BE2C (cell line): ENCODE data around the gene NALCN. TPM values are rescaled to one million over a fixed set of nuclear protein-coding genes. Genes with fewer than 3 reads are reported as not detected.

Experiments
- DNase-seq: peaks from one replicate; pipeline ENCODE4 v3.0.0-alpha.2; 2020
- H3K27me3 ChIP-seq: fragments of 250-450 bp; sonication (Bioruptor Pico); 2 replicates; pipeline ENCODE4 v1.5.1; 2020; ENCODE audit warnings: mild to moderate bottlenecking
- H3K36me3 ChIP-seq: fragments of 250-450 bp; sonication (Bioruptor Pico); 2 replicates; pipeline ENCODE4 v1.5.1; 2020; ENCODE audit warnings: mild to moderate bottlenecking
- H3K4me1 ChIP-seq: fragments of 250-450 bp; sonication (Bioruptor Pico); 2 replicates; pipeline ENCODE4 v1.5.1; 2020
- H3K4me3 ChIP-seq: 2 replicates; pipeline ENCODE4 v1.5.1; 2011; ENCODE audit warnings: low read depth, low read length
- H3K9me3 ChIP-seq: fragments of 250-450 bp; sonication (Bioruptor Pico); 2 replicates; pipeline ENCODE4 v1.5.1; 2020
- polyA plus RNA-seq: library from polyadenylated mRNA; unstranded; fragments of >200 nt; gene quantifications from one replicate; pipeline ENCODE4 v1.2.1, GENCODE V29; 2012; ENCODE audit warnings: low read depth, missing spikeins; ENCODE audit not compliant: insufficient read length, insufficient read depth
- TF ChIP-seq, protein P1 (sequence below): IDR thresholded peaks from 2 replicates; pipeline ENCODE4 v1.5.1; 2012; ENCODE audit warnings: mild to moderate bottlenecking, low read depth, low read length

NALCN gene
- polyA plus RNA-seq: not detected

DNA sequence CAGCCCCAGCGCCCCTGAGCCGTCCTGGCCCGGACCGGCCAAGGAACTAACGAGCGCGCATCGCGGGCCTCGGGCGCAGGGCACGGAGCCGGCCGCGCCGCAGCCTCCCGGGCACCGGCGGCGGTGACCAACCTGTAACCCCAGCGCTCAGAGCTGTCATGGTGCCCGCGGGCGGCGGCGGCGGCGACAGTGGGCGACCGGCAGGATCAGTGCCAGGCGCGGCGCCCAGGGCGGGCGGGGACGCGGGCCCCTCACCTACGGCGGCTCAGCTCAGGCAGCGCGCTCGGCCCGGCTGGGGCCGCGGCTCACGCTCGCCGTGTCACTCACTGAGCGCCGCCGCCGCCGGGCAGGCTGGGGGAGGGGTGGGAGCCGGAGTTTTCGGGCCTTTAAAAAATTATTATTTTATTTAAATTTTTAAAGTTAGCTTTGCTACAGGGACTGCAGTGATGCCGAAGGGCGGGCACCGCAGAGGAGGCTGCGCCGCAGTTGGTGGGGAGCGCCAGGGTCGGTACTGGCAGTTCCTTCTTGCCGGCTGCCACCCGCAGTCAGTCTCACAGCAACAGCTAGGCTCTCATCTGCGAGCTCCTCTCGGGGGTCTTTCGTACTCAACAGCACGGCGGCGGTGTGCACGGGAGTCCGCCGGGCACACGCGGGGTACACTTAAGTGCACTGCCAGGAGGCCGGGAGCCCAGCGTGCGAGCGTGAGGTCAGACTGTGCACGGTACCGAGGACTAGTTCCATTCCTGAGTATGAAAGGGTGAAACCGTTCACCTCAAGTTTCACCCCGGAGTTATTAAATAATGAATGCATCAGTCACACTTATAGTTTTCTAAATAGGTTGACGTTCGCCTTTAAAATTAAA, at the start of gene NALCN:
NALCN (minus strand) TSS at position 328 of the 862 bp plus-strand sequence. CDS start 17,382 bp downstream, outside the sequence.
- Histone ChIP-seq H3K27me3 (peaks cover 52% of the 10 kb centered on the region), H3K4me1 (peaks cover 5% of the 10 kb centered on the region), H3K36me3 (no peaks in the 10 kb centered on the region), H3K4me3 (peak within 1 kb of the TSS; percentile 49), H3K9me3 (no peaks in the 10 kb centered on the region; the same call in 1 of the 2 replicates)
- DNase-seq: peak; percentile 29
- TF ChIP-seq, protein P1, sequence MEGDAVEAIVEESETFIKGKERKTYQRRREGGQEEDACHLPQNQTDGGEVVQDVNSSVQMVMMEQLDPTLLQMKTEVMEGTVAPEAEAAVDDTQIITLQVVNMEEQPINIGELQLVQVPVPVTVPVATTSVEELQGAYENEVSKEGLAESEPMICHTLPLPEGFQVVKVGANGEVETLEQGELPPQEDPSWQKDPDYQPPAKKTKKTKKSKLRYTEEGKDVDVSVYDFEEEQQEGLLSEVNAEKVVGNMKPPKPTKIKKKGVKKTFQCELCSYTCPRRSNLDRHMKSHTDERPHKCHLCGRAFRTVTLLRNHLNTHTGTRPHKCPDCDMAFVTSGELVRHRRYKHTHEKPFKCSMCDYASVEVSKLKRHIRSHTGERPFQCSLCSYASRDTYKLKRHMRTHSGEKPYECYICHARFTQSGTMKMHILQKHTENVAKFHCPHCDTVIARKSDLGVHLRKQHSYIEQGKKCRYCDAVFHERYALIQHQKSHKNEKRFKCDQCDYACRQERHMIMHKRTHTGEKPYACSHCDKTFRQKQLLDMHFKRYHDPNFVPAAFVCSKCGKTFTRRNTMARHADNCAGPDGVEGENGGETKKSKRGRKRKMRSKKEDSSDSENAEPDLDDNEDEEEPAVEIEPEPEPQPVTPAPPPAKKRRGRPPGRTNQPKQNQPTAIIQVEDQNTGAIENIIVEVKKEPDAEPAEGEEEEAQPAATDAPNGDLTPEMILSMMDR: no peak

DNA sequence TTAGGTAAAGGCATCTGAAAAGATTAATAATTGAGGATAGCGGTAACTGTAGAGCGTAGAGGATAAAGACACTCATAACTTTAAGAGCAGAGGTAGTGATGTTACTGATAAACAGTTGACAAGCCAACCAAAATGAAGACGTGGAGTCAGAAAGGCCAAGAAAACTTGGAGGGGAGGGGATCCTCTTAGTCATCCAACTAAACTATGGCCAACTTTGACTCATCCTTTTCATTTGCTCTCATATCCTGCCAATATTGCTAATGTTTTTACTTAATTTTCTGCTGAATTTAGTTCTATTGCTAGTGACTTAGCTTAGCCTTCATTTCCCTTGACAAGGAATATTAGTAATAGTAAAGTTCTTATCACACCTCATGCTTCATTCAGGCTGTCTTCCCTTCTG, 49.6 kb upstream of the NALCN start:
- Histone ChIP-seq H3K36me3 (no peaks in the 10 kb centered on the region), H3K4me3 (no peak overlapping the region), H3K9me3 (no peaks in the 10 kb centered on the region), H3K27me3 (no peaks in the 10 kb centered on the region; the same call in 1 of the 2 replicates), H3K4me1 (no peaks in the 10 kb centered on the region)
- no peak for DNase-seq
- TF ChIP-seq, protein P1: no peak

DNA sequence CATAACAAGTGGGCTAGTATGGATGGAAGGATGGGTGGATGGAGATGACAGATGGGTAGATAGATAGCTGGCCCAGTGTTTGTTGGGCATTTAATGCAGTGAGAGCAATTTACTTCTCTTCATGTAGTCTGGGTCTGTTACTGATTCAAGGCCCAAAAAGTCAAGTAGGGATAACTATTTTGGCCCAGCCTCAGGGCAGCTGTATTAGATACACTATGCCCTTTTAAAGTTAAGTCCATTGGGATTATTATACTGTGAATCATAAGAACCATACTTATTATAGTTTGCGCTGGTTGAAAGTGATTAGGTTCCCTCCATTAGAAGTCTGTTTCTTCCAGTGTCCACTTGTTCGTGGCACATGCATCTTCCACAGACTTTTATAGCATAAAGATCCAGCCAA, 40.9 kb upstream of the NALCN start:
- no peaks in the 10 kb centered on the region for H3K4me1 ChIP-seq
- no peak overlapping the region for H3K4me3 ChIP-seq
- no peak for DNase-seq
- TF ChIP-seq, protein P1: no peak
- no peaks in the 10 kb centered on the region for H3K9me3 ChIP-seq
- H3K27me3 ChIP-seq: peaks cover 16% of the 10 kb centered on the region
- no peaks in the 10 kb centered on the region for H3K36me3 ChIP-seq

DNA sequence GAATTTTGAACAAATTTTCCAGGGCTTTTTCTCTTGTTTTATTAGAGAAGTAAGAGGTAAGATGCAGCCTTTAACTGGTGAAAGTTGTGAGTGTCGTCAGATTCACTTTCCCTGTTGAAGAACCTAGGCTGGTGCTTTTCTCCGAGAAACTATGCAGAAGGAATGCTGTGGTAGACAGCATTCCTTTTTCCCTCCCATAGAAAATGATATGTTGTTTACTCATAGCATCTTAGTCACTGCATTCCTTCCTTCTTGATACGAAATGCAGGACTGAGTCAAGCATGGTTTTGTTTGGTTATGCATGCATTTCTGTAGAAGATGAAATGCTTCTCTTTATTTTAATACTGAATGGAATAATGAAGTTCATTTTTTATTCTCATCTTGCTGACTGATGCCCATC, 39.6 kb upstream of the NALCN start:
- TF ChIP-seq, protein P1: no peak
- no peaks in the 10 kb centered on the region for H3K4me1 ChIP-seq
- no peaks in the 10 kb centered on the region for H3K36me3 ChIP-seq
- no peak overlapping the region for H3K4me3 ChIP-seq
- peaks cover 19% of the 10 kb centered on the region for H3K27me3 ChIP-seq
- H3K9me3 ChIP-seq: no peaks in the 10 kb centered on the region
- no peak for DNase-seq

DNA sequence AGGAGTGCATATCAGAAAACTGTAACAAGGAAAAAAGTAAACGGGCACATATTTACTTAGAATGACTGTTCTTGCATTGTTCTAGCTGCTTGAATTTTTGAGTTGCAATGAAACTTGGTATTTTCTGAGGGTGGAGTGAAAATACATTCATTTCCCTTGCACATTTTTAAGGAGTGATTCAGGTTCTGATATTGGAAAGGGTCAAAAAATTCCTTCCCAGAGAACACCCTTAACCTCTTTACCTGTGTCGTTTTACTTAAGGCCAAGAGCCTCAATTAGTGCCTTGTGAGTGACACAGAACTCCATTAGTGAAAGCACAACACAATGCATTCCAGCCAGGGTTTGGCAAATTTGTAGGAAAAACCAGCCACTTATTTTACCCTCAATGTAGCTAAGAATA, 38.5 kb upstream of the NALCN start:
- no peaks in the 10 kb centered on the region for H3K9me3 ChIP-seq
- TF ChIP-seq, protein P1: no peak
- H3K4me3 ChIP-seq: no peak overlapping the region
- H3K4me1 ChIP-seq: no peaks in the 10 kb centered on the region
- DNase-seq: no peak
- H3K27me3 ChIP-seq: peaks cover 19% of the 10 kb centered on the region
- no peaks in the 10 kb centered on the region for H3K36me3 ChIP-seq

DNA sequence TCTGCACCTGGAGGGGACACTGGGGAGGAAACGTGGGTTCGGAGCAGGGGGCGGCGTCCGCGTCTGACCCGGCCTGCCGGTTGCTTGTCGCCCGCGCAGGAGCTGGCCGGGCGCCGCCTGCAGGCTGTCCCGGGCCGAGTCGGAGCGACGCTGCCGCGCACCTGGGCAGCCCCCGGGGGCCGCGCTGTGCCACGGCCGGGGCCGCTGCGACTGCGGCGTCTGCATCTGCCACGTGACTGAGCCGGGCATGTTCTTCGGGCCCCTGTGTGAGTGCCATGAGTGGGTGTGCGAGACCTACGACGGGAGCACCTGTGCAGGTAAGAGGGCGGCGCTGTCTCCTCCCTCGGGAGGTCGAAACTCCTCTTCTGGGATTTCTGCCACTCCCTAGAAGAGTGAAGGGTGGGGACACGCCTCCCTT, 37.5 kb upstream of the NALCN start:
- no peak overlapping the region for H3K4me3 ChIP-seq

More for the DNA sequence above, 37.5 kb upstream of the NALCN start:
- Histone ChIP-seq H3K27me3 (peaks cover 19% of the 10 kb centered on the region), H3K4me1 (no peaks in the 10 kb centered on the region), H3K36me3 (no peaks in the 10 kb centered on the region), H3K9me3 (no peaks in the 10 kb centered on the region)
- TF ChIP-seq, protein P1: no peak
- DNase-seq: no peak
